CD4-positive, alpha-beta memory T cell (primary cell): ENCODE measurements around the gene MRPS31. TPM values are rescaled to one million over a fixed set of nuclear protein-coding genes. Genes with fewer than 3 reads are reported as not detected.
"Not testable (repeated sequence)": the region's sequence is repeated elsewhere in the genome, so short reads cannot be mapped to it uniquely, and the experiment has no call there.

Experiments
- CTCF ChIA-PET: fragments of 350-600 bp; sonication (Branson Sonifier 250); formaldehyde crosslinking; loops from one replicate; lab custom pipeline; 2021; ENCODE audit warnings: inconsistent platforms; ENCODE audit not compliant: partially characterized antibody; lab: Charles Lee
- POLR2A ChIA-PET: fragments of 350-600 bp; sonication (Branson Sonifier 250); formaldehyde crosslinking; loops from one replicate; lab custom pipeline; 2021; ENCODE audit not compliant: partially characterized antibody; lab: Charles Lee
- DNase-seq, 5 donors: peaks; one replicate each; pipeline versions ENCODE4 v3.0.0 to v3.0.0-alpha.2; 2020 to 2022; ENCODE audit warnings: mixed read lengths in 1 of 5
- H3K27ac ChIP-seq: one replicate; pipeline ENCODE4 v1.7.0; 2013; ENCODE audit warnings: low read depth, low read length
- H3K27me3 ChIP-seq: 2 replicates; pipeline ENCODE4 v1.7.0; 2013; ENCODE audit warnings: mild to moderate bottlenecking, low read length, moderate library complexity; ENCODE audit not compliant: insufficient read depth
- H3K36me3 ChIP-seq: 2 replicates; pipeline ENCODE4 v1.7.0; 2013; ENCODE audit warnings: mild to moderate bottlenecking, low read length, moderate library complexity; ENCODE audit not compliant: insufficient read depth
- H3K4me1 ChIP-seq: 2 replicates; pipeline ENCODE4 v1.7.0; 2013; ENCODE audit warnings: mild to moderate bottlenecking, low read length, moderate library complexity; ENCODE audit not compliant: insufficient read depth
- H3K4me3 ChIP-seq, 2 donors: one replicate each; pipeline ENCODE4 v1.7.0; 2013; ENCODE audit warnings: low read length in 2 of 2, mild to moderate bottlenecking in 1 of 2
- H3K9me3 ChIP-seq, 2 donors: one replicate each; pipeline ENCODE4 v1.7.0; 2013; ENCODE audit warnings: low read length in 2 of 2, control low read depth in 1 of 2; ENCODE audit not compliant: control insufficient read depth in 1 of 2
- H3K27ac Mint-ChIP-seq, 7 donors: one replicate each; pipeline ENCODE4 v1.8.0; 2020 to 2021; ENCODE audit warnings: mixed read lengths in 7 of 7, mild to moderate bottlenecking in 6 of 7, inconsistent platforms in 3 of 7, moderate library complexity in 3 of 7
- H3K27me3 Mint-ChIP-seq, 2 donors: one replicate each; pipeline ENCODE4 v1.8.0; 2020 to 2021; ENCODE audit warnings: mixed read lengths in 2 of 2
- H3K36me3 Mint-ChIP-seq, 2 donors: one replicate each; pipeline ENCODE4 v1.8.0; 2020 to 2021; ENCODE audit warnings: mixed read lengths in 2 of 2, inconsistent platforms in 1 of 2, mild to moderate bottlenecking in 1 of 2
- H3K4me1 Mint-ChIP-seq, 4 donors: one replicate each; pipeline ENCODE4 v1.8.0; 2020 to 2021; ENCODE audit warnings: mixed read lengths in 4 of 4, mild to moderate bottlenecking in 1 of 4
- H3K4me3 Mint-ChIP-seq, 8 donors: one replicate each; pipeline ENCODE4 v1.8.0; 2020 to 2021; ENCODE audit warnings: mixed read lengths in 8 of 8, mild to moderate bottlenecking in 7 of 8, moderate library complexity in 6 of 8, inconsistent platforms in 3 of 8
- H3K9me3 Mint-ChIP-seq, 8 donors: one replicate each; pipeline ENCODE4 v1.8.0; 2020 to 2021; ENCODE audit warnings: mixed read lengths in 8 of 8, mild to moderate bottlenecking in 5 of 8, inconsistent platforms in 3 of 8, moderate library complexity in 1 of 8
- intact Hi-C: fragments of 100-400 bp; cut with micrococcal nuclease; formaldehyde crosslinking; loops from one replicate; pipeline ENCODE4 v1.15.1; 2023
- polyA plus RNA-seq, 2 donors: library from polyadenylated mRNA; unstranded; fragments of 300-500 nt; fragmentation: Illumina TruSeq; gene quantifications; one replicate each; pipeline ENCODE4 v1.2.3, GENCODE V29; 2021
- total RNA-seq, 2 experiments: library from RNA; stranded (reverse); gene quantifications; one replicate each; pipeline ENCODE4 v1.2.3, GENCODE V29; 2021

MRPS31 gene
- total and polyA plus RNA-seq, 4 experiments from 2014 or later = 37.7 to 58.5 (median 43.8) TPM

- H3K4me3 ChIP-seq, H3K4me1 ChIP-seq, CTCF ChIA-PET, H3K27me3 ChIP-seq, H3K27me3 Mint-ChIP-seq, H3K9me3 ChIP-seq, H3K4me3 Mint-ChIP-seq, POLR2A ChIA-PET, H3K9me3 Mint-ChIP-seq, intact Hi-C loops, H3K27ac ChIP-seq, H3K27ac Mint-ChIP-seq, H3K36me3 ChIP-seq: not testable (repeated sequence)
- peak in 3 of 5 donors; percentile 11 to 15 (median 14) for DNase-seq
- Mint-ChIP-seq H3K36me3 (peaks cover 23 to 24% of the 10 kb centered on the region in 2 donors), H3K4me1 (peaks cover 12 to 23% (median 14%) of the 10 kb centered on the region in 4 donors)
Observed at GRCh38 chr13:40735232-40735548, 35.8 kb downstream of the MRPS31 start.

- H3K4me3 Mint-ChIP-seq = peak overlapping the region in 1 of 8 donors; percentile 45
- peaks cover 26 to 27% of the 10 kb centered on the region in 2 donors for H3K36me3 Mint-ChIP-seq
Observed at GRCh38 chr13:40734536-40735231, 36.3 kb downstream of the MRPS31 start.

GRCh38 chr13:40732658-40733057 lies 38.3 kb downstream of the MRPS31 start:
- Mint-ChIP-seq H3K4me1 (peaks cover 12 to 22% (median 14%) of the 10 kb centered on the region in 4 donors), H3K36me3 (peaks cover 31 to 36% of the 10 kb centered on the region in 2 donors), H3K27ac (peak overlapping the region in 1 of 7 donors; percentile 46), H3K9me3 (peaks cover 0 to 2% (median 0%) of the 10 kb centered on the region in 8 donors), H3K4me3 (no peak overlapping the region), H3K27me3 (no peaks in the 10 kb centered on the region)
- peaks cover 6% of the 10 kb centered on the region for H3K36me3 ChIP-seq
- H3K27ac ChIP-seq = no peak overlapping the region
- no peak for DNase-seq
- POLR2A ChIA-PET = no interaction called here
- H3K4me3 ChIP-seq = no peak overlapping the region
- no peaks in the 10 kb centered on the region for H3K27me3 ChIP-seq
- H3K4me1 ChIP-seq = no peaks in the 10 kb centered on the region
- intact Hi-C loops = no loop called here
- no peaks in the 10 kb centered on the region for H3K9me3 ChIP-seq
- CTCF ChIA-PET = no interaction called here

More at GRCh38 chr13:40734536-40735231, 36.3 kb downstream of the MRPS31 start:
- H3K4me1 Mint-ChIP-seq = peaks cover 12 to 23% (median 14%) of the 10 kb centered on the region in 4 donors
- H3K9me3 ChIP-seq, H3K4me3 ChIP-seq, H3K4me1 ChIP-seq, CTCF ChIA-PET, POLR2A ChIA-PET, H3K27ac ChIP-seq, H3K9me3 Mint-ChIP-seq, H3K27me3 ChIP-seq, H3K27me3 Mint-ChIP-seq, H3K36me3 ChIP-seq, intact Hi-C loops, DNase-seq: not testable (repeated sequence)
- peak overlapping the region in 6 of 7 donors; percentile 36 to 89 (median 68) for H3K27ac Mint-ChIP-seq

GRCh38 chr13:40728595-40728994 lies 42.4 kb downstream of the MRPS31 start:
- Histone ChIP-seq H3K27me3 (no peaks in the 10 kb centered on the region), H3K4me3 (no peak overlapping the region), H3K36me3 (peaks cover 6% of the 10 kb centered on the region), H3K27ac (no peak overlapping the region), H3K9me3 (no peaks in the 10 kb centered on the region), H3K4me1 (no peaks in the 10 kb centered on the region)
- peaks cover 0 to 9% (median 5%) of the 10 kb centered on the region in 4 donors for H3K4me1 Mint-ChIP-seq
- no peak overlapping the region for H3K4me3 Mint-ChIP-seq
- H3K9me3 Mint-ChIP-seq = peaks cover 0 to 1% (median 0%) of the 10 kb centered on the region in 8 donors
- ChIA-PET CTCF (no interaction called here), POLR2A (no interaction called here)
- no peaks in the 10 kb centered on the region for H3K27me3 Mint-ChIP-seq
- H3K36me3 Mint-ChIP-seq = peaks cover 33 to 44% of the 10 kb centered on the region in 2 donors
- no peak overlapping the region for H3K27ac Mint-ChIP-seq
- DNase-seq = no peak
- intact Hi-C loops = no loop called here

GRCh38 chr13:40714433-40714832 lies 56.6 kb downstream of the MRPS31 start:
- DNase-seq, H3K4me3 ChIP-seq, H3K27me3 ChIP-seq, H3K4me1 ChIP-seq, H3K27ac ChIP-seq, H3K4me1 Mint-ChIP-seq, H3K9me3 ChIP-seq, H3K36me3 ChIP-seq, POLR2A ChIA-PET, CTCF ChIA-PET, H3K4me3 Mint-ChIP-seq, H3K27me3 Mint-ChIP-seq, intact Hi-C loops: not testable (repeated sequence)
- peak overlapping the region in 1 of 7 donors; percentile 35 for H3K27ac Mint-ChIP-seq
- H3K9me3 Mint-ChIP-seq = peaks cover 0 to 38% (median 24%) of the 10 kb centered on the region in 8 donors
- peaks cover 44 to 61% of the 10 kb centered on the region in 2 donors for H3K36me3 Mint-ChIP-seq

DNA sequence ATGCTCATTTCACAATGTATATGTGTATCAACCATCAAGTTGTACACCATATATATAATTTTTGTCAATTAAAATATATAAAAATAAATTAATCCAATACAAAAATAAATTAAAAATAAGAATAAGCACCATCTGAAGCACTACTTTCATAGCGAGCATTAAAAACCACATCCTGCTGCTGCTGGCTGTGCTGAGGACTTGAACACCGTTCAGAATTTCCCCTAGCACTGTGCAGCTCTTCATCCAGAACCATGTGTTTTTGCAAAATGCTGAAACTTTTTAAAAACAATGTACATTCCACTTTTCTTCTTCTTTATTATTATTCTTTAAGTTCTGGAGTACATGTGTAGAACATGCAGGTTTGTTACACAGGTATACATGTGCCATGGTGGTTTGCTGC lies 64.6 kb downstream of the MRPS31 start:
- no peak for DNase-seq
- Mint-ChIP-seq H3K27me3 (no peaks in the 10 kb centered on the region), H3K4me3 (no peak overlapping the region), H3K36me3 (peaks cover 9 to 27% of the 10 kb centered on the region in 2 donors), H3K4me1 (peaks cover 7 to 18% (median 14%) of the 10 kb centered on the region in 4 donors), H3K9me3 (peaks cover 3 to 60% (median 41%) of the 10 kb centered on the region in 8 donors), H3K27ac (peak overlapping the region in 1 of 7 donors; percentile 47)
- ChIA-PET POLR2A (no interaction called here), CTCF (no interaction called here)
- Histone ChIP-seq H3K36me3 (no peaks in the 10 kb centered on the region), H3K9me3 (no peaks in the 10 kb centered on the region), H3K4me3 (no peak overlapping the region), H3K27ac (no peak overlapping the region), H3K27me3 (no peaks in the 10 kb centered on the region), H3K4me1 (peaks cover 3% of the 10 kb centered on the region)
- intact Hi-C loops = no loop called here

- H3K27ac Mint-ChIP-seq = no peak overlapping the region
- Histone ChIP-seq H3K36me3 (no peaks in the 10 kb centered on the region), H3K9me3 (no peaks in the 10 kb centered on the region), H3K4me3 (no peak overlapping the region), H3K27ac (no peak overlapping the region), H3K27me3 (no peaks in the 10 kb centered on the region), H3K4me1 (no peaks in the 10 kb centered on the region)
- no peak for DNase-seq
- POLR2A ChIA-PET = no interaction called here
- H3K9me3 Mint-ChIP-seq = no peaks in the 10 kb centered on the region
- no peaks in the 10 kb centered on the region for H3K36me3 Mint-ChIP-seq
- H3K27me3 Mint-ChIP-seq = peaks cover 0 to 2% of the 10 kb centered on the region in 2 donors
- intact Hi-C loops = no loop called here
- H3K4me3 Mint-ChIP-seq = no peak overlapping the region
- H3K4me1 Mint-ChIP-seq = peaks cover 0 to 2% (median 0%) of the 10 kb centered on the region in 4 donors
- CTCF ChIA-PET = interaction anchor here (1.6 kb wide), 1 partner anchor 15 kb away, joined by 4 read pairs; no protein-coding TSS in a partner anchor
Observed at GRCh38 chr13:40697711-40698110, 73.3 kb downstream of the MRPS31 start.
